ENCODE data around the gene ARCN1. TPM values are rescaled to one million over a fixed set of nuclear protein-coding genes. Genes with fewer than 3 reads are reported as not detected.

The ARCN1 gene
- total and polyA plus RNA-seq, 9 of the 15 experiments (the other 6 are each of a cell fraction or from before 2014, with no cell fraction given) = 30.0 to 224 (median 76.4) TPM

GRCh38 chr11:118608360-118609227 is 36.4 kb downstream of the ARCN1 start (continued):
- TF ChIP-seq ARID4B (CRISPR knock-in tag; IDR thresholded peaks at IDR 0.05) (no peak; the same call in none of the 2 replicates), MLX (CRISPR knock-in tag; conservative IDR thresholded peaks at IDR 0.05) (peak in 1 of 2 experiments; percentile 68; a peak in 1 of 4 replicates), BMI1 (IDR thresholded peaks at IDR 0.05; ENCODE audit: low read length) (no peak), WHSC1 (IDR thresholded peaks at IDR 0.05; ENCODE audit: low read length) (no peak), SPI1 (IDR thresholded peaks at IDR 0.05; ENCODE audit: borderline replicate concordance, low read depth, low read length) (peak; percentile 48; the same call in 1 of the 2 replicates), BRF1 (IDR thresholded peaks at IDR 0.05; ENCODE audit: borderline replicate concordance, extremely low read depth, insufficient read length) (no peak), FOXK1 (CRISPR knock-in tag; IDR thresholded peaks at IDR 0.05; ENCODE audit: borderline replicate concordance) (no peak), MTA3 (IDR thresholded peaks at IDR 0.05; ENCODE audit: borderline replicate concordance) (peak; percentile 84; the same call in 1 of the 2 replicates), MCM7 (IDR thresholded peaks at IDR 0.05) (no peak), VEZF1 (CRISPR knock-in tag; IDR thresholded peaks at IDR 0.05) (peak; percentile 60), ZNF780A (CRISPR knock-in tag; IDR thresholded peaks at IDR 0.05) (no peak), ETS2 (tag; IDR thresholded peaks at IDR 0.05; ENCODE audit: borderline replicate concordance, poor library complexity, severe bottlenecking) (no peak), PHF8 (IDR thresholded peaks at IDR 0.05; ENCODE audit: borderline replicate concordance, low read length) (peak; percentile 46; the same call in 1 of the 2 replicates), TCF15 (CRISPR knock-in tag; IDR thresholded peaks at IDR 0.05) (no peak)

All from K562 (cell line).